Esophagus squamous epithelium (tissue), 5 donors: ENCODE results near the gene RNF103. TPM values are rescaled to one million over a fixed set of nuclear protein-coding genes. Genes with fewer than 3 reads are reported as not detected.

Source experiments
- DNase-seq: peaks from one replicate; lab custom pipeline; 2025; lab: John Stamatoyannopoulos, UW
- H3K27ac ChIP-seq, 4 donors: fragments of 200-600 bp; sonication (generic); one replicate each; pipeline ENCODE4 v1.5.1; 2016 to 2019; ENCODE audit warnings: mild to moderate bottlenecking in 1 of 4
- H3K27me3 ChIP-seq, 4 donors: fragments of 200-600 bp; sonication (generic); 1 replicate in 3 of 4; 2 replicates in 1 of 4; pipeline versions ENCODE4 v1.5.1 to v1.6.0; 2017 to 2021; ENCODE audit warnings: antibody characterized with exemption in 1 of 4
- H3K36me3 ChIP-seq, 3 donors: fragments of 200-600 bp; sonication (generic); one replicate each; pipeline ENCODE4 v1.5.1; 2016 to 2019
- H3K4me1 ChIP-seq, 3 donors: fragments of 200-600 bp; sonication (generic); one replicate each; pipeline ENCODE4 v1.5.1; 2017 to 2019
- H3K4me3 ChIP-seq, 4 donors: fragments of 200-600 bp; sonication (generic); 1 replicate in 3 of 4; 2 replicates in 1 of 4; pipeline ENCODE4 v1.5.1; 2016 to 2019; ENCODE audit warnings: mild to moderate bottlenecking in 2 of 4, moderate library complexity in 1 of 4
- H3K9me3 ChIP-seq, 3 donors: fragments of 200-600 bp; sonication (generic); one replicate each; pipeline ENCODE4 v1.5.1; 2016 to 2019
- CTCF ChIP-seq, 6 experiments: fragments of 450-650 bp in 4 of 6; fragments of 200-600 bp in 2 of 6; sonication (generic) in 2 of 6; IDR thresholded peaks; one replicate each; pipeline ENCODE4 v1.5.1; 2016 to 2019; ENCODE audit warnings: antibody characterized with exemption in 6 of 6, mild to moderate bottlenecking in 4 of 6, moderate library complexity in 4 of 6
- POLR2A ChIP-seq, 4 donors: fragments of 450-650 bp; IDR thresholded peaks; one replicate each; pipeline ENCODE4 v1.6.1; 2017; ENCODE audit warnings: antibody characterized with exemption in 4 of 4, mild to moderate bottlenecking in 4 of 4, moderate library complexity in 3 of 4
- WGBS, 2 donors: methylation state at CpG; one replicate each; pipeline ENCODE4 v1.1.5; 2018; 5-methylcytosine and 5-hydroxymethylcytosine counted together
- intact Hi-C: fragments of 100-400 bp; cut with DNase I; formaldehyde crosslinking; loops from one replicate; pipeline ENCODE4 v1.15.0; 2022
- total RNA-seq, 4 donors: library from RNA; depleted of rRNA; stranded (reverse); fragments of >200 nt; gene quantifications; one replicate each; pipeline ENCODE4 v1.1.0, GENCODE V29; 2016
- donor health status: DM: yes; HTN: yes; CAD: no.

The RNF103 gene
- total RNA-seq, 4 donors from 2014 or later = 15.6 to 28.8 (median 18.8) TPM

- intact Hi-C loops = no loop called here
- TF ChIP-seq POLR2A (IDR thresholded peaks at IDR 0.05) (no peak), CTCF (IDR thresholded peaks at IDR 0.05) (no peak)
- Histone ChIP-seq H3K27ac (no peak overlapping the region), H3K4me1 (peaks cover 0 to 29% (median 5%) of the 10 kb centered on the region in 3 donors), H3K9me3 (no peaks in the 10 kb centered on the region), H3K36me3 (no peaks in the 10 kb centered on the region), H3K27me3 (no peaks in the 10 kb centered on the region), H3K4me3 (no peak overlapping the region)
- 86 to 89% methylated on average over 6 of the region's 6 CpGs for WGBS, 2 donors
- DNase-seq = no peak
Measured at GRCh38 chr2:86634352-86634751, 10.7 kb upstream of the RNF103 start.

DNA sequence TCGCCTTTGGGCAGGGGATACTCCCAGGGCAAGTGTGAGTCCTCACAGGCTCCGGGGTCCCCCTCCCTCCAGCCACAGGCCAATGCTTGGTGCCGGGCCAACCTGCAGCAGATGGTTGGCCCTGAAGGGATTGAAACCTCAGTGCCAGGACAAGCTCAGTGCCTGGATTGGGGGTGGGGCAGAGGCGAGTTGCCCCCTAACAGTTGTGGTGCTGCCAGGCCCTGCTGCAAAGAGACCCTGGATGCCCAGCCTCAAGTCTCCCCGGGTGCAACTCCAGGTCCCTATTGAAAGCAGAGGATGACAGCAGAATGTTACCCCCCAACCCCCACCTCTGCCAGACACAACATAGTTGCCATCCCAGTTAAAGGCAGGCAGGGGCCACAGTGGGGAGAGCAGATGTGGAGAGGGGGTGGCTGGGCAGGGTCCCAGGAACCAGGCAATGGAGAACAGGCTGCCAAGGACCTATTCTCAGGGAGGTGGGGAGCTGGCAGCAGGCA lies 9.5 kb upstream of the RNF103 start:
- no peak for TF ChIP-seq POLR2A (IDR thresholded peaks at IDR 0.05)
- no peak for TF ChIP-seq CTCF (IDR thresholded peaks at IDR 0.05)
- no peaks in the 10 kb centered on the region for H3K27me3 ChIP-seq
- no peaks in the 10 kb centered on the region for H3K9me3 ChIP-seq
- H3K4me1 ChIP-seq = peaks cover 0 to 29% (median 5%) of the 10 kb centered on the region in 3 donors
- H3K36me3 ChIP-seq = no peaks in the 10 kb centered on the region
- H3K27ac ChIP-seq = peak overlapping the region in 2 of 4 donors; percentile 22 to 57
- WGBS, 2 donors = 60 to 85% methylated on average over 1 to 2 of the region's 5 CpGs
- intact Hi-C loops = no loop called here
- DNase-seq = no peak
- H3K4me3 ChIP-seq = no peak overlapping the region

DNA sequence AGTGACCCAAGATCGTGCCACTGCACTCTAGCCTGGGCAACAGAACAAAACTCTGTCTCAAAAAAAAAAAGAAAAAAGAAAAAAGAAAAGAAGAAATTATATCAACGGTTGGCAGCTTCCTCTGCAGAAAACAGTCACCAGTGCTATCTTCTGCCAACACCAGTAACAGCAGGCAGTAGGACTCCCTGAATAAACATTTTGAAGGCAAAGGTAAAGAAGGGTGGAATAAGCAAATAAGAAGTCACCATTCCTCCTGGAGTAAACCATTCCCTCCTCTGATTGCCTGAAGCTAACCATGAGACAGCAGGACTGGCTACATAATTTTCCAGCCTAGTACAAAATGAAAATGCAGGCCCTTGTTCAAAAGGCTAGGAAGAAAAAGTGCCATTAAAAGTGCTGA lies 9.0 kb upstream of the RNF103 start:
- H3K27ac ChIP-seq = peak overlapping the region in 2 of 4 donors; percentile 22 to 57
- no peak overlapping the region for H3K4me3 ChIP-seq
- no peak for TF ChIP-seq CTCF (IDR thresholded peaks at IDR 0.05)
- no peak for TF ChIP-seq POLR2A (IDR thresholded peaks at IDR 0.05)
- no peaks in the 10 kb centered on the region for H3K9me3 ChIP-seq
- no peaks in the 10 kb centered on the region for H3K36me3 ChIP-seq
- no peaks in the 10 kb centered on the region for H3K27me3 ChIP-seq
- 25 to 50% methylated on average over 2 of the region's 2 CpGs for WGBS, 2 donors
- no peak for DNase-seq
- intact Hi-C loops = no loop called here
- peaks cover 0 to 29% (median 5%) of the 10 kb centered on the region in 3 donors for H3K4me1 ChIP-seq

- TF ChIP-seq POLR2A (IDR thresholded peaks at IDR 0.05) = no peak
- TF ChIP-seq CTCF (IDR thresholded peaks at IDR 0.05) = no peak
- 25 to 47% methylated on average over 6 to 10 of the region's 10 CpGs for WGBS, 2 donors
- Histone ChIP-seq H3K9me3 (no peaks in the 10 kb centered on the region), H3K36me3 (no peaks in the 10 kb centered on the region), H3K27me3 (no peaks in the 10 kb centered on the region), H3K27ac (peak overlapping the region in 3 of 4 donors; percentile 22 to 57 (median 35)), H3K4me1 (peaks cover 0 to 29% (median 5%) of the 10 kb centered on the region in 3 donors), H3K4me3 (no peak overlapping the region)
- intact Hi-C loops = no loop called here
- DNase-seq = no peak
Measured at GRCh38 chr2:86631846-86632485, 8.3 kb upstream of the RNF103 start.

DNA sequence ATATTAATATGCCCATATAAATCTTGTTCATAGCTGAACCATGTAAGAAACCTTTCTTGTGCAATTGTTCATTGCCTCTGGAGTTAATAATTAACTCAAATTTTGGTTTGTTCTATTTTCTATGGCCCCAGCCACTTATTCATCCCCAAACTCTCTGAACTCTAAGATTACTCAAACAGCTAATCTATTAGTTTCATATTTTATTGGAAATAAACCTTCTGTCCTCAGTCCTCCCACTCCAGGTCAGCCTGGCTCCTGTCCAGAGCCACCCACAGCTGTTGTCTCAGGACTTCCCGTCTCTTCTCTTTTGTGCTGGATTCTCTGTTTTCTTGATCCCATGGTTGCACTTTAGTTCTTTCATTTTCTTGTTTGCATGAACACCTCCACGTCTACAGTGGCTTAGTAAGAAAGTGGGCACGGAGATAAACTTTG lies 4.4 kb upstream of the RNF103 start:
- no peak overlapping the region for H3K4me3 ChIP-seq
- H3K36me3 ChIP-seq = no peaks in the 10 kb centered on the region
- H3K27ac ChIP-seq = no peak overlapping the region
- no peak for TF ChIP-seq POLR2A (IDR thresholded peaks at IDR 0.05)
- TF ChIP-seq CTCF (IDR thresholded peaks at IDR 0.05) = no peak
- H3K4me1 ChIP-seq = peaks cover 0 to 27% (median 5%) of the 10 kb centered on the region in 3 donors
- H3K27me3 ChIP-seq = no peaks in the 10 kb centered on the region
- DNase-seq = no peak
- 54 to 73% methylated on average over 3 of the region's 3 CpGs for WGBS, 2 donors
- intact Hi-C loops = no loop called here
- no peaks in the 10 kb centered on the region for H3K9me3 ChIP-seq
